Activated naive CD8-positive, alpha-beta T cell treated with anti-CD3 and anti-CD28 coated beads, Interleukin-2, amount 50 U/mL, for 16 hours (primary cell): ENCODE results near the gene MAPT.

Experiments used
- DNase-seq: peaks from one replicate; pipeline ENCODE4 v3.0.0-alpha.2; 2020; ENCODE audit warnings: low read depth, low spot score

Gene MAPT

DNA sequence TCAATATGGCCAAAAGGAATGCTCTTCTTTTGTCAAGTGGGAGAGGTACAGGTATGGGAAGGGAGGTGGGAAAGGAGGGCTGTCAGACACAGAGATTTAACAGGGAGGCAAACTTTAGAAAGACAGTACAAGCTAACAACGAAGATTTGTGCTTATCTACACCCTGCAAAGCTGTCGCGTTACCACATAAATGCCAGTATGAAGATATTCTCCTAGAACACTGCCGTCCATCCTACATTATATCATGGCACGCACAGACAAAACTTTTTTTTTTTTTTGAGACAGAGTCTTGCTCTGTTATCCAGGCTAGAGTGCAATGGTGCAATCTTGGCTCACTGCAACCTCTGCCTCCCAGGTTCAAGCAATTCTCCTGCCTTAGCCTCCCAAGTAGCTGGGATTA is 155.3 kb downstream of the MAPT start:
- no peak for DNase-seq

GRCh38 chr17:46053911-46054534 is 159.7 kb downstream of the MAPT start:
- no peak for DNase-seq

DNA sequence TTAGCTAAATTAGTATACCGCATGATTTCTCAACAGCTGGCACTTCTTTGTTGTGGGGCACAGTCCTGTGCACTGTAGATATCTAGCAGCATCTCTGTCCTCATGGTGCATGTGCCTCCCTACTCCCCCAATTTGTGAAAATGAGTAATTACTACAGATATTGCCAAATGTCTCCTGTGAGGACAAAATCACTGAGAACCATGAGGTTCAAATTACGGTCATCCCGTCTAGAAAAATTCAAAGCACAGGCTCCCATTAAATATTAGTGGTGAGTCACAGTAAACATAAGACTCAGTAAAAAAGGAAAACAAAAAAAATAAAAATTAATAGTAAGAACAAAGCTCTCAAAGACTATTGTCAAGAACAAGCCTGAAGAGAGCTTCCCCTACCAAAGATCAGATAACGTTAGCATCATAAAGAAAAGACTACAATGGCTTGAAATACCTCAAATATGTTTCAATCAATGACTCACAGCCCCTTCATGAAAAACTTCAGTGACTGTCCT is 162.5 kb downstream of the MAPT start:
- DNase-seq = no peak

DNA sequence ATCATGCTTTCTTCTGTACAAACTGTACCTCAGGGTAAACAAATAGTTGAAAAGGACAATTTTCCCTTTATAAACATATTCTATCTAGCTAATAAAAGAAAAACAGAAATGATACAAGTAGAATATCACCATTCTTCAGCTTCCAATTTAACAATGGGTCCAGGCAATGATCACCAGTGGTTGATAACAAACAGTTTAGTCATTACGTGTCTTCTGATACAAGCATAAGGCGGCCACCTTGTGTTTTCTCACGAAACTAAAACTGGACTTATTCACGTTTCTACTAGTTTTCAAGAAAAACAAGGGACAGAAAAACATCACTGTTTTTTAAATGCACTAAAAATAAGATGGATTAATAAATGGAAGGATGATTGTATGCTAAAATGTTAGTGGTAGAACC is 163.0 kb downstream of the MAPT start:
- DNase-seq = no peak

GRCh38 chr17:46059486-46059885 is 165.1 kb downstream of the MAPT start:
- no peak for DNase-seq

DNA sequence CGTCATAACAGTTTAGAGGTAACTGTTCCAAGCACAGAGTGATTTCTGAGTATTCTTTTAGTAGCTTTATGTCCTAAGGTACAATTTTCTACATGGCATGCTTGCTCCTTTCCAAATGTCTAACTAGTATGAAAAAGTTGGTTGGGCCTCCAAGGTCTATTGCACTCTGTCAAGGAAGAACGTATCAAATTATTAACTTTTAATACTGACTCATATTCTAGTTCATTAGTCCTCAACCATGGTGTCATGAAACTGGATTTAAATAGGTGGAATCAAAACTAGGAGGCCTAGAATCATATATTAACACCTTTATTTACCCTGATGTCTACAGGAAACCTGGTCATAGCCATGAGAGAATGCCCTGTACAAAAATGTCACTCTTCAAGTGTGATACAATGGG is 166.1 kb downstream of the MAPT start:
- no peak for DNase-seq

DNA sequence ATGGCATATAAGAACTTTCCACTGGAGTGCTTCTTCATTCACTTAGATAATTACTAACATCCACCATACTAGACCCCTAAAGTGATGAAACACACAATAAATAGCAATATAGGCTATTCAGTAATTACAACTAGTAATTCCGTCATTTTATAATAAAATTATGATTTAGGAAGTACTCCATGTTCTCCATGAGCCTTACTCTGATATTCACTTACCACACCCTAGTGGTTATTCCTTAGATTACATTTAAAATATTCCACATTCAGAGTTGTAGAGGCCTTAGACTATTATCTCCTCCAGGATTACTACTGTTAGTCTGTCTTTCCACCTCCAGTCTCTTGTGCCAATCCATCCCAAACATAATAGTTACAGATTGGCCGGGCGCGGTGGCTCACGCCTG is 167.1 kb downstream of the MAPT start:
- no peak for DNase-seq

- DNase-seq = no peak
Observed at GRCh38 chr17:46063241-46063640, 168.9 kb downstream of the MAPT start.

DNA sequence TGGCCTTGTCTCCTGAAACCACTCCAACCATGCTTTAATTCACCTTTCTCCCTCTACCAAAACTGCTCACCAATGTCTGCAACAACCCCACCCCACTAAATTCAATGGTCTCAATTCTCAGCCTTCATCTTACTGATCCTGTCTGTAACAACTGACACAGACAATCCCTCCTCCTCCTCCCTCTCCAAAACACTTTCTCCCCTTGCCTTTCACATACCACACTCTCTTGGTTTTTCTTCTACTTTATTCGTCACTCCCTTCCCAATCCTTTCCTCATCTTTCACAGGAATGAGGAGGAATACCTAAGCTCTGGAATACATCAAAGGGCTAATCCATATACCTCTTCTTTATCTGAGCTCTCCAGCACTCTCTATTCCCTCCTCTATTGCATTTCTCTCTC is 170.1 kb downstream of the MAPT start:
- no peak for DNase-seq

DNA sequence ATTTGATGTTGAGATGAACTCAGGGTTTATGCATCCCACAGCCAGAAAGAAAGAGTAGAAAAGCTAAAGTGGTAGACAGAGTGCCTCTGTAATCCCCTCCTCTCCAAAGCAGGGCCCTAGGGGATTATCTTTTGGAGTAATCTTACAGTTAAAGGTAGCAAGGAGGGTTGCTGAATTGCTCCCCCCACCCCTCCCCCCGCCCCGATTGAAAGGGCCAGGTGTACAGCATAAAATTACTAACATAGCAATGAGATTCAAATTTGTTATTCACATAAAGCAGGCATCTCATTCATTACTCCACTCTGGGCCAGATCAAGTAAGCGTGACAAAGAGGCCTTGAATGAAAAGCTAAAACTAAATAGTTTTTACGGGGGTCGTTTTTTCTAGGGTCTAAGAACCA is 177.4 kb downstream of the MAPT start:
- DNase-seq = no peak

- DNase-seq = no peak
Observed at GRCh38 chr17:46072998-46073397, 178.6 kb downstream of the MAPT start.

DNA sequence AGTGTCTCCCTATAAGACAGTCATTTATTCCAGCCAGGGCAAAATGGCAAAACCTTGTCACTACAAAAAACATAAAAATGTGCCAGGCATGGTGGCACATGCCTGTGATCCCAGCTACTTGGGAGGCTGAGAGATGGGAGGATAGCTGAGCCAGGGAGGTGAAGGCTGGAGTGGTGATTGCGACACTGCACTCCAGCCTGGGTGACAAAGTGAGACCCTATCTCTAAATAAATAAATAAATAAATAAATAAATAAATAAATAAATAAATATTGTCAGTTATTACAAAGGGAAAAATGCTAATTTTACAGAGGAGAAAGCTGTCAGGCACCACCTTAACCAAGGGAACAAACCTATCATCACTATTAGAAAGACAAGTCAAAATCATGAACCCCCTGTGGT is 180.2 kb downstream of the MAPT start:
- DNase-seq = no peak
